ENCODE measurements around the gene F7.

DNA sequence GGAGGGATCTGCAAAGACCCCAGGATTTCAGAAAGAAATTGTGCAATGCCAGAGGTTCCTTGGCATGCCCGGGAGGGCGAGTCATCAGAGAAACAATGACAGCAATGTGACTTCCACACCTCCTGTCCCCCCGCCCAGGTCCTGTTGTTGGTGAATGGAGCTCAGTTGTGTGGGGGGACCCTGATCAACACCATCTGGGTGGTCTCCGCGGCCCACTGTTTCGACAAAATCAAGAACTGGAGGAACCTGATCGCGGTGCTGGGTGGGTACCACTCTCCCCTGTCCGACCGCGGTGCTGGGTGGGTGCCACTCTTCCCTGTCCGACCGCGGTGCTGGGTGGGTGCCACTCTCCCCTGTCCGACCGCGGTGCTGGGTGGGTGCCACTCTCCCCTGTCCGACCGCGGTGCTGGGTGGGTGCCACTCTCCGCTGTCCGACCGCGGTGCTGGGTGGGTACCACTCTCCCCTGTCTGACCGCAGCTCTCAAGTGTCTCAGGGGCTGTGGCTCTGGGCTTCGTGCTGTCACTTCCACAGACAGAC is 11.8 kb downstream of the F7 start:
- TF ChIP-seq, protein P1, sequence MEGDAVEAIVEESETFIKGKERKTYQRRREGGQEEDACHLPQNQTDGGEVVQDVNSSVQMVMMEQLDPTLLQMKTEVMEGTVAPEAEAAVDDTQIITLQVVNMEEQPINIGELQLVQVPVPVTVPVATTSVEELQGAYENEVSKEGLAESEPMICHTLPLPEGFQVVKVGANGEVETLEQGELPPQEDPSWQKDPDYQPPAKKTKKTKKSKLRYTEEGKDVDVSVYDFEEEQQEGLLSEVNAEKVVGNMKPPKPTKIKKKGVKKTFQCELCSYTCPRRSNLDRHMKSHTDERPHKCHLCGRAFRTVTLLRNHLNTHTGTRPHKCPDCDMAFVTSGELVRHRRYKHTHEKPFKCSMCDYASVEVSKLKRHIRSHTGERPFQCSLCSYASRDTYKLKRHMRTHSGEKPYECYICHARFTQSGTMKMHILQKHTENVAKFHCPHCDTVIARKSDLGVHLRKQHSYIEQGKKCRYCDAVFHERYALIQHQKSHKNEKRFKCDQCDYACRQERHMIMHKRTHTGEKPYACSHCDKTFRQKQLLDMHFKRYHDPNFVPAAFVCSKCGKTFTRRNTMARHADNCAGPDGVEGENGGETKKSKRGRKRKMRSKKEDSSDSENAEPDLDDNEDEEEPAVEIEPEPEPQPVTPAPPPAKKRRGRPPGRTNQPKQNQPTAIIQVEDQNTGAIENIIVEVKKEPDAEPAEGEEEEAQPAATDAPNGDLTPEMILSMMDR (conservative IDR thresholded peaks at IDR 0.05 in 1 of 2, IDR thresholded peaks at IDR 0.05 in 1 of 2; ENCODE audit: low read depth in 1 of 2, low read length in 2 of 2), result no peak
- TF ChIP-seq EZH2 (IDR thresholded peaks at IDR 0.05; ENCODE audit: low read length, missing control alignments), result no peak

Measured in fibroblast of lung (primary cell).